ENCODE results near the gene IL15RA. TPM values are rescaled to one million over a fixed set of nuclear protein-coding genes. Genes with fewer than 3 reads are reported as not detected.

IL15RA gene
- total RNA-seq, 1 donor from 2014 or later, result 0.19 TPM

Other genes starting within 250 kb of the IL15RA start
- gene GDI2, start 164.1 kb downstream of the IL15RA start, total RNA-seq, result 198 and 222 TPM in 2 replicates
- gene ANKRD16, start 87.7 kb downstream of the IL15RA start, total RNA-seq, result 10.2 and 12.1 TPM in 2 replicates
- 69.3 and 75.2 TPM in 2 replicates for gene FBH1, start 87.3 kb downstream of the IL15RA start, total RNA-seq
- gene IL2RA, start 84.8 kb upstream of the IL15RA start, total RNA-seq, result not detected in 2 replicates
- 28.8 and 41.5 TPM in 2 replicates for gene RBM17, start 111.5 kb upstream of the IL15RA start, total RNA-seq
- 8.3 and 12.4 TPM in 2 replicates for gene PFKFB3, start 225.4 kb upstream of the IL15RA start, total RNA-seq

Data from myocyte (in vitro differentiated cells).